Ascending aorta (tissue), 2 donors: ENCODE measurements around the gene DNASE1L2. TPM values are rescaled to one million over a fixed set of nuclear protein-coding genes. Genes with fewer than 3 reads are reported as not detected.

ENCODE experiments used
- DNase-seq, 2 donors: peaks; one replicate each; pipeline ENCODE4 v3.0.0-alpha.2; 2019; ENCODE audit warnings: low spot score in 2 of 2
- H3K27ac ChIP-seq, 2 donors: fragments of 200-600 bp; sonication (generic); one replicate each; pipeline ENCODE4 v1.5.1; 2016 to 2017; ENCODE audit warnings: mild to moderate bottlenecking in 1 of 2
- H3K27me3 ChIP-seq: fragments of 200-600 bp; sonication (generic); one replicate; pipeline ENCODE4 v1.5.1; 2017
- H3K36me3 ChIP-seq, 2 donors: fragments of 200-600 bp; sonication (generic); one replicate each; pipeline ENCODE4 v1.5.1; 2016
- H3K4me1 ChIP-seq, 2 donors: fragments of 200-600 bp; sonication (generic); one replicate each; pipeline ENCODE4 v1.5.1; 2016 to 2017; ENCODE audit warnings: mild to moderate bottlenecking in 1 of 2
- H3K4me3 ChIP-seq, 2 donors: fragments of 200-600 bp; sonication (generic); one replicate each; pipeline ENCODE4 v1.5.1; 2016 to 2017; ENCODE audit warnings: mild to moderate bottlenecking in 1 of 2
- H3K9me3 ChIP-seq, 2 donors: fragments of 200-600 bp; sonication (generic); one replicate each; pipeline ENCODE4 v1.5.1; 2016
- CTCF ChIP-seq, 3 experiments: fragments of 200-600 bp in 2 of 3; fragments of 450-650 bp in 1 of 3; sonication (generic) in 2 of 3; IDR thresholded peaks; one replicate each; pipeline ENCODE4 v1.5.1; 2016 to 2019; ENCODE audit warnings: antibody characterized with exemption in 3 of 3, mild to moderate bottlenecking in 1 of 3, moderate library complexity in 1 of 3
- intact Hi-C: fragments of 100-400 bp; cut with DNase I; formaldehyde crosslinking; loops from one replicate; pipeline ENCODE4 v1.15.1; 2023
- total RNA-seq: library from RNA; depleted of rRNA; stranded (reverse); fragments of >200 nt; gene quantifications from one replicate; pipeline ENCODE4 v1.1.0, GENCODE V29; 2016

DNASE1L2 gene
- total RNA-seq, 1 donor from 2014 or later: not detected

GRCh38 chr16:2232094-2232990 lies 3.9 kb upstream of the DNASE1L2 start:
- Histone ChIP-seq H3K27ac (no peak overlapping the region), H3K4me3 (no peak overlapping the region), H3K36me3 (peaks cover 82% of the 10 kb centered on the region in 2 donors), H3K9me3 (no peaks in the 10 kb centered on the region), H3K4me1 (peaks cover 8 to 10% of the 10 kb centered on the region in 2 donors), H3K27me3 (peaks cover 6% of the 10 kb centered on the region)
- intact Hi-C loops: no loop called here
- TF ChIP-seq CTCF (IDR thresholded peaks at IDR 0.05): no peak
- no peak for DNase-seq

- H3K4me3 ChIP-seq: no peak overlapping the region
- H3K27ac ChIP-seq: no peak overlapping the region
- intact Hi-C loops: no loop called here
- peaks cover 77 to 78% of the 10 kb centered on the region in 2 donors for H3K36me3 ChIP-seq
- H3K9me3 ChIP-seq: no peaks in the 10 kb centered on the region
- no peak for TF ChIP-seq CTCF (IDR thresholded peaks at IDR 0.05)
- peaks cover 6% of the 10 kb centered on the region for H3K27me3 ChIP-seq
- peaks cover 8 to 10% of the 10 kb centered on the region in 2 donors for H3K4me1 ChIP-seq
- DNase-seq: no peak
Observed at GRCh38 chr16:2233046-2233775, 3.0 kb upstream of the DNASE1L2 start.

- no peak overlapping the region for H3K27ac ChIP-seq
- H3K36me3 ChIP-seq: peaks cover 68% of the 10 kb centered on the region in 2 donors
- peaks cover 6% of the 10 kb centered on the region for H3K27me3 ChIP-seq
- no peak overlapping the region for H3K4me3 ChIP-seq
- peaks cover 8 to 10% of the 10 kb centered on the region in 2 donors for H3K4me1 ChIP-seq
- no peaks in the 10 kb centered on the region for H3K9me3 ChIP-seq
- no peak for DNase-seq
- TF ChIP-seq CTCF (IDR thresholded peaks at IDR 0.05): no peak
- intact Hi-C loops: no loop called here
Observed at GRCh38 chr16:2233872-2234812, 2.1 kb upstream of the DNASE1L2 start.

- H3K9me3 ChIP-seq: no peaks in the 10 kb centered on the region
- H3K36me3 ChIP-seq: peaks cover 61 to 62% of the 10 kb centered on the region in 2 donors
- no peak for DNase-seq
- H3K4me1 ChIP-seq: peaks cover 8 to 10% of the 10 kb centered on the region in 2 donors
- H3K4me3 ChIP-seq: no peak overlapping the region
- peaks cover 6% of the 10 kb centered on the region for H3K27me3 ChIP-seq
- no peak overlapping the region for H3K27ac ChIP-seq
- TF ChIP-seq CTCF (IDR thresholded peaks at IDR 0.05): no peak
- intact Hi-C loops: no loop called here
Observed at GRCh38 chr16:2234813-2235170, 1.5 kb upstream of the DNASE1L2 start.

- peaks cover 57% of the 10 kb centered on the region in 2 donors for H3K36me3 ChIP-seq
Observed at GRCh38 chr16:2235234-2235651, 1.0 kb upstream of the DNASE1L2 start.

More at GRCh38 chr16:2235234-2235651, 1.0 kb upstream of the DNASE1L2 start:
- intact Hi-C loops: no loop called here
- no peak for DNase-seq
- Histone ChIP-seq H3K27me3 (peaks cover 6% of the 10 kb centered on the region), H3K4me3 (no peak overlapping the region), H3K27ac (no peak overlapping the region), H3K9me3 (no peaks in the 10 kb centered on the region), H3K4me1 (peaks cover 8 to 10% of the 10 kb centered on the region in 2 donors)
- no peak for TF ChIP-seq CTCF (IDR thresholded peaks at IDR 0.05)
